NCI-H460 (cell line): Measurements from ENCODE around the gene ZDHHC20. TPM values are rescaled to one million over a fixed set of nuclear protein-coding genes. Genes with fewer than 3 reads are reported as not detected.

Experiments used
- DNase-seq: peaks from one replicate; pipeline ENCODE4 v3.0.0-alpha.2; 2016; ENCODE audit warnings: low read depth; ENCODE audit errors: extremely low read depth
- polyA plus RNA-seq: library from polyadenylated mRNA; depleted of rRNA; stranded (reverse); fragments of >200 nt; gene quantifications from 2 replicates; pipeline ENCODE4 v1.2.3, GENCODE V29; 2014; cell fraction: nucleus; rRNA removed
- total RNA-seq: library from RNA; depleted of rRNA; stranded (reverse); fragments of >200 nt; shearing (Covaris generic); gene quantifications from 2 replicates; pipeline ENCODE4 v1.2.3, GENCODE V29; 2014; rRNA removed

The ZDHHC20 gene, protein sequence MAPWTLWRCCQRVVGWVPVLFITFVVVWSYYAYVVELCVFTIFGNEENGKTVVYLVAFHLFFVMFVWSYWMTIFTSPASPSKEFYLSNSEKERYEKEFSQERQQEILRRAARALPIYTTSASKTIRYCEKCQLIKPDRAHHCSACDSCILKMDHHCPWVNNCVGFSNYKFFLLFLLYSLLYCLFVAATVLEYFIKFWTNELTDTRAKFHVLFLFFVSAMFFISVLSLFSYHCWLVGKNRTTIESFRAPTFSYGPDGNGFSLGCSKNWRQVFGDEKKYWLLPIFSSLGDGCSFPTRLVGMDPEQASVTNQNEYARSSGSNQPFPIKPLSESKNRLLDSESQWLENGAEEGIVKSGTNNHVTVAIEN
- 39.2 and 42.2 TPM in 2 replicates for total RNA-seq
- polyA plus RNA-seq, result 20.1 and 29.2 TPM in 2 replicates

- peak; percentile 65 for DNase-seq
Measured at GRCh38 chr13:21458813-21459701, at the start of gene ZDHHC20. Gene ZDHHC20 (minus strand): TSS chr13:21459303. CDS start chr13:21459171, 132 bp downstream.

- no peak for DNase-seq
Measured at GRCh38 chr13:21504379-21504778, 45.3 kb upstream of the ZDHHC20 start.

DNA sequence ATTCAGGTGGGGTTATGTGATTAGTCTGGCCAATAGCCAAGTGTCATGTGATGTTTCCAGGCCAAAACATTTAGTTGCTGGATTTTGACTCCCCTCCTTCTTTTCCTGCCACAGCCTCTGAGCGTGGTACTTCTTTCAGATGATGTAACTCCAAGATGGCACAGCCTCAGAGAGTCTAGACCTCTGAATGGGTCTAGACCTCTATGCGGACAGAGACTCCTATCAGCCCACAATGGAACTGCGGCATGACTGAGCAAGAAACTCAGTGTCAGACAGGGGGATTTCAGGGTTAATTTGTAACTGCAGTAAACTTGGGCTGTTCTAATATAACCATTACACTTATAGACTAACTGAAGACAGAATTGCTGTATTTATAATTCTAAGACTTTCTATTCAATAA lies 42.6 kb upstream of the ZDHHC20 start:
- no peak for DNase-seq

DNA sequence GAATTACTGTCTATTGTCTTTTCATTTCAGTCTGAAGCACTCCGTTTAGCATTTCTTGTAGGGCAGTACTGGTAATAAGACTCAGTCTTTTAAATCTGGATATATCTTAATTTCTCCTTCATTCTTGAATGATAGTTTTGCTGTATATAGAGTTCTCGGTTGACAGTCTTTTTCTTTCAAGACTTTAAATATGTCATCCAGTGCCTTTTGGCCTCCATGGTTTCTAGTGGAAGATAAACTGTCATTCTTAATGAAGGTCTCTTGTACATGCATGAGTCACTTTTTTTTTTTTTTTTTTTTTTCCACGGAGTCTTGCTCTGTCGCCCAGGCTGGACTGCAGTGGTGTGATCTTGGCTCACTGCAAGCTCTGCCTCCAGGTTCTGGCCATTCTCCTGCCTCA lies 27.2 kb upstream of the ZDHHC20 start:
- DNase-seq, result no peak

DNA sequence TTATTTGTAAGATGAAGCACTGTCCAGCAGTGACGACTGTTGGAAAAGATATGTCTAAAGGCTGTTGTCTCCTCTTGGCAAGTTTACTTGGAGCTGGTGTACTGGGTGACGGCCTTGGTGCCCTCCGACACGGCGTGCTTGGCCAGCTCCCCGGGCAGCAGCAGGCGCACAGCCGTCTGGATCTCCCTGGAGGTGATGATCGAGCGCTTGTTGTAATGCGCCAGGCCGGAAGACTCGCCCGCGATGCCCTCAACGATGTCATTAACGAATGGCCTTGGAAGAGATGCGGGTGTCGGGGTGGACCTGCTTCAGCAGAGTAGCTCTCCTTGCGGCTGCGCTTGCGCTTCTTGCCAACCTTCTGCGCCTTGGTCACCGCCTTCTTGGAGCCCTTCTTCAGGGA lies 24.6 kb upstream of the ZDHHC20 start:
- DNase-seq, result no peak

GRCh38 chr13:21481359-21481758 lies 22.3 kb upstream of the ZDHHC20 start:
- DNase-seq, result no peak

DNA sequence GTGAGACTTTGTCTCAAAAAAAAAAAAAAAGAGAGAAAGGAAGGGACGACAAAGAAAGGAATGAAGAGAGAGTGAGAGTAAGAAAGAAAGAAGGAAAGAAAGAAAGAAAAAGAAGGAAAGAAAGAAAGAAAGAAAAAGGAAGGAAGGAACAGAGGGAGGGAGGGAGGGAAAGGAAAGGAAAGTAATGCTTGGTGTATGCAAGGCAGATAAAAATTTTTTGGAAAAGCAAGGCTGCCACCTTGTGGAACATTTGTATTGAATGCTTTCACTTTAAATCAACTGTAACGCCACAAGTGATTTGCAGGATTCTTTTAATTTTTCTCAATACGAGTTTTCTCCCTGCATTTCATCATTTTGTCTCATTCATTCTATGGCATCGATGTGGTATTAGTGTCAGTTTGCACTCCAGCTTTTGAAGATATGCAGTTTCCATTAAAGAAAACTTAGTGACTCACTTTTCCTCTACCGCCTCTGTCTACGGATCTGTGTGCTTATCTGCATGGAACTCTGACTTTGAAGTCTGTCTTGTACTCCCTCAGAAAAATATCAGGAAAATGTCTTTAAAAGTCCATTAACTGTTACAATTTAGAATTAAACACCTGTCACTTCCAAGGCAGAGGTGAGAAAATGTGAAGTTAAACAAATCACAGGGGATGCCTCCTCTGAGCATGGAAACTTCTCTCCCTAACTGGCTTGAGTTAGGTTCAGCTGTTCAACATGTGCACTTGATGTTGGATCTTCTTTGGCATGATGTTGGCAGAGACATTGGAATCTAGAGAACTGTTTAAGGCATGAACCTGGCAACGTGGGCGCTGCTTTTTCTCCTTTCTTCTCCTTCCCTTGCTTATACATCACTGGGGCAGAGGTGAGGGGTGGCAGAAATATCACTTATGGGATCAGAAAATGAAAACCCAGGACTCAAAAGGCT lies 20.0 kb upstream of the ZDHHC20 start:
- peak; percentile 70 for DNase-seq

DNA sequence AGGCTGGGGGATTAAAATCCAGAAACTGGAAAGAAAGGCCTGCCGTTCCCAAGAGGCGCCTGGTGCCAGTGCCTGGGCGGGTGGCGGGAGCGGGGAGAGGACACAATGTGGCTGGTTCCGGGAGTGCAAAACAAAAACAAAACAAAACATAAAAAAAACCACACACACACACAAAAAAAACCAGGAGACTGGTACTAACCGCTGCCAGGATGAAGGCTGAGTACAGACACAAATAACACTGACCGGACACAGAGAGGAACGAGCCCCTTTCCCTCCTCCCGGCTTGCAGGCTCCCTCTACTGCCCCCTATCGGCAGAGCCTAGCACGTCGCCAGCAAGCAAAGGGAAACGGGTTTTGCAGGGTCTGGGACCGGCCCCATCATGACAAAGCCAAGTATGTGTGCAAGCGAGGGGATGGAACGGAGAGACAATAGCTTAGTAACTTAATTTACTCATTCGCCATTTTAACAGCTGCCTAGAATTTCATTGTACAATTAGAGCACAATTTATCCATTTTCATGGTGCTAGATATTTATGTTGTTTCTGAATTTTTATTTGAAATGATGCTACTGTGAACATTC lies 17.9 kb upstream of the ZDHHC20 start:
- DNase-seq, result peak; percentile 63

GRCh38 chr13:21475115-21475514 lies 16.0 kb upstream of the ZDHHC20 start:
- DNase-seq, result no peak

- no peak for DNase-seq
Measured at GRCh38 chr13:21470785-21471184, 11.7 kb upstream of the ZDHHC20 start.

DNA sequence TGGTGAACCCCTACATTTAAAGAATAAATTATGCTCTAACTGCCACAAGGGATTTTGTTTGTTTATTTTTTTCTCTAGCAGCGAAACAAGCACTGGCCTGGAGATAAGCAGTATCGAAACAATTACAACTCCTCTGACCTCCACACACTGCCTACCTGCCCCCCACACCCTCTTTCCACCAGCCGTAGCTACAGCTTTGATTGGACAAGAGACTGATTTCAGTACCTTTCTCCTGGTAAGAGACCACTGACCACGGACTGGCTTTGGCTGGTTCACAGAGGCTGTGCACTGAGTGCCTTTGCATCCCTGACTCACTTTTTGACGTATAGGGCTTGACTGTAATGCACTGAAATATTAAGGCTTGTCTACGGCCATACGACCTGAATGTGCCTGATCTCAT lies 7.4 kb upstream of the ZDHHC20 start:
- DNase-seq, result no peak

- no peak for DNase-seq
Measured at GRCh38 chr13:21465710-21466160, 6.6 kb upstream of the ZDHHC20 start.

GRCh38 chr13:21463424-21463823 lies 4.3 kb upstream of the ZDHHC20 start:
- DNase-seq, result no peak

GRCh38 chr13:21461131-21461530 lies 2.0 kb upstream of the ZDHHC20 start:
- no peak for DNase-seq

DNA sequence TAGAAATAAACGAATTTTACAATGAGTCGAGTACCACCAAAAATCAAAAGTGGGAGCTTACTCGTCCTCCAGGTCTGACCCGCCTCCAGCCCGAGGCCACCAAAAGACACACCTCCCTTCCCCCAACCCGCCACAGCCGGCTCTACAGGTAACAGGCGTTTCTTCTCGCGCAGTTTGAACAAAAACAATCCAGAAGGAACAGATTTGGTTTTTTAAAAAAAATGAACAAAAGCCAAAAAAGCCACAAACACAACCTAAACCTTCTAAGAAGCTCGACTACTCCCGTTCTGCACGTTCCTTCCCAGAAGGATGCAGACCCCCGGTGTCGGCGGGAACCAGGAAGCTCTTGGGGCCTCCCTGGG lies 671 bp downstream of the ZDHHC20 start:
- DNase-seq, result no peak

- no peak for DNase-seq
Measured at GRCh38 chr13:21453387-21454081, 5.6 kb downstream of the ZDHHC20 start.

GRCh38 chr13:21450936-21451335 lies 8.2 kb downstream of the ZDHHC20 start:
- DNase-seq, result no peak

DNA sequence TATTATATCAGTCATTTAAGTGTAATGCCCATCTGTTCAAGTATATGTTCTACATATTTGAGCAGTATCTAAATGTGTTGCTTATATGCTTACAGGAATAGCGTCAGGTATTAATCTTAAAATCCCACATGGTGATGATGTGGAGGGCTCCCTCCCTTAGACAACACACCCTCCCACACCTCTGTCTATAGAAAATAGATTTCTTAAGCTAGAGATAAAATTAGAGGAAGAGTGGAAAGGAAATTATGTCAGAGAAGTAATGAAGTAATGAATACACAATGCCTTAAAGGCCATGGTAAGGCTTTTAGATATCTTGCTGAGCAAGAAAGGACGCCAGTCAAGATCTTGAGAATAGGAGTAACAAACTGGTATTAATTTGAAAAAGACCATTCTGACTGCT lies 12.4 kb downstream of the ZDHHC20 start:
- no peak for DNase-seq

DNA sequence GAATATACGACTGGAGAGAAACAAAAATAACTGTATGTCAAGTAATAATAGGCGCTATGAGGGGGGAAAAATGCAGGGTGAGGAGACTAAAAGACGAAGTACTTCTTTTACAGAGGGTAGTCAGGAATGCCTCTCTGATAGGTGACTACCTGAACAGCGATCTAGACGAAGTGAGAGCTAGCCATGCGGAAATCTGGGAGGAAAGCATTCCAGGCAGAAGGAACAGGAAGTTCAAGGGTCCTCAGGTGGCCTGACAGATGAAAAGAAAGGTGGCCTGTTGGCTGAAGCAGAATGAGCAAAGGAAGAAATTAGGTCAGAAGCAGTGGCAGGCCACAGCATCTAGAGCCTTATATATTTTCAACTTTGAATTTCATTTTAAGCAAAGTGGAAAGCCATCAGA lies 13.3 kb downstream of the ZDHHC20 start:
- no peak for DNase-seq

- DNase-seq, result no peak
Measured at GRCh38 chr13:21443171-21443570, 15.9 kb downstream of the ZDHHC20 start.
